ENCODE measurements around the gene CCDC88C.

CCDC88C gene

GRCh38 chr14:91363776-91364523, 53.7 kb downstream of the CCDC88C start:
- no peak for DNase-seq

GRCh38 chr14:91361233-91361811, 56.3 kb downstream of the CCDC88C start:
- no peak for DNase-seq

GRCh38 chr14:91360490-91361232, 57.0 kb downstream of the CCDC88C start:
- DNase-seq, result no peak

GRCh38 chr14:91358654-91359220, 58.9 kb downstream of the CCDC88C start:
- DNase-seq, result no peak

- DNase-seq, result no peak
These were observed 59.6 kb downstream of the CCDC88C start for GRCh38 chr14:91358025-91358319.

GRCh38 chr14:91357272-91358024, 60.2 kb downstream of the CCDC88C start:
- no peak for DNase-seq

GRCh38 chr14:91356181-91356763, 61.3 kb downstream of the CCDC88C start:
- DNase-seq, result no peak

GRCh38 chr14:91354979-91355685, 62.5 kb downstream of the CCDC88C start:
- DNase-seq, result no peak

- DNase-seq, result no peak
These were observed 63.3 kb downstream of the CCDC88C start for GRCh38 chr14:91354221-91354916.

GRCh38 chr14:91352728-91353692, 64.6 kb downstream of the CCDC88C start:
- DNase-seq, result no peak

- no peak for DNase-seq
These were observed 65.6 kb downstream of the CCDC88C start for GRCh38 chr14:91352053-91352452.

GRCh38 chr14:91351512-91351862, 66.1 kb downstream of the CCDC88C start:
- no peak for DNase-seq

GRCh38 chr14:91350813-91351511, 66.7 kb downstream of the CCDC88C start:
- no peak for DNase-seq

GRCh38 chr14:91350483-91350812, 67.2 kb downstream of the CCDC88C start:
- DNase-seq, result no peak

- DNase-seq, result no peak
These were observed 68.0 kb downstream of the CCDC88C start for GRCh38 chr14:91349481-91350074.

GRCh38 chr14:91348845-91349465, 68.7 kb downstream of the CCDC88C start:
- no peak for DNase-seq

GRCh38 chr14:91346838-91347173, 70.8 kb downstream of the CCDC88C start:
- DNase-seq, result no peak

- no peak for DNase-seq
These were observed 73.5 kb downstream of the CCDC88C start for GRCh38 chr14:91344096-91344495.

GRCh38 chr14:91343051-91343450, 74.6 kb downstream of the CCDC88C start:
- DNase-seq, result no peak
